Hypothalamus (tissue), 51 donors: ENCODE measurements around the gene LRRTM2.
A peak's percentile ranks its signal among the peaks of the same experiment; 100 is the strongest.
"Not testable (repeated sequence)": the region's sequence is repeated elsewhere in the genome, so short reads cannot be mapped to it uniquely, and the experiment has no call there.

ENCODE experiments used
- DNase-seq, 51 donors: peaks; one replicate each; lab custom pipeline; 2025; lab: John Stamatoyannopoulos, UW

LRRTM2 gene, protein sequence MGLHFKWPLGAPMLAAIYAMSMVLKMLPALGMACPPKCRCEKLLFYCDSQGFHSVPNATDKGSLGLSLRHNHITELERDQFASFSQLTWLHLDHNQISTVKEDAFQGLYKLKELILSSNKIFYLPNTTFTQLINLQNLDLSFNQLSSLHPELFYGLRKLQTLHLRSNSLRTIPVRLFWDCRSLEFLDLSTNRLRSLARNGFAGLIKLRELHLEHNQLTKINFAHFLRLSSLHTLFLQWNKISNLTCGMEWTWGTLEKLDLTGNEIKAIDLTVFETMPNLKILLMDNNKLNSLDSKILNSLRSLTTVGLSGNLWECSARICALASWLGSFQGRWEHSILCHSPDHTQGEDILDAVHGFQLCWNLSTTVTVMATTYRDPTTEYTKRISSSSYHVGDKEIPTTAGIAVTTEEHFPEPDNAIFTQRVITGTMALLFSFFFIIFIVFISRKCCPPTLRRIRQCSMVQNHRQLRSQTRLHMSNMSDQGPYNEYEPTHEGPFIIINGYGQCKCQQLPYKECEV

DNA sequence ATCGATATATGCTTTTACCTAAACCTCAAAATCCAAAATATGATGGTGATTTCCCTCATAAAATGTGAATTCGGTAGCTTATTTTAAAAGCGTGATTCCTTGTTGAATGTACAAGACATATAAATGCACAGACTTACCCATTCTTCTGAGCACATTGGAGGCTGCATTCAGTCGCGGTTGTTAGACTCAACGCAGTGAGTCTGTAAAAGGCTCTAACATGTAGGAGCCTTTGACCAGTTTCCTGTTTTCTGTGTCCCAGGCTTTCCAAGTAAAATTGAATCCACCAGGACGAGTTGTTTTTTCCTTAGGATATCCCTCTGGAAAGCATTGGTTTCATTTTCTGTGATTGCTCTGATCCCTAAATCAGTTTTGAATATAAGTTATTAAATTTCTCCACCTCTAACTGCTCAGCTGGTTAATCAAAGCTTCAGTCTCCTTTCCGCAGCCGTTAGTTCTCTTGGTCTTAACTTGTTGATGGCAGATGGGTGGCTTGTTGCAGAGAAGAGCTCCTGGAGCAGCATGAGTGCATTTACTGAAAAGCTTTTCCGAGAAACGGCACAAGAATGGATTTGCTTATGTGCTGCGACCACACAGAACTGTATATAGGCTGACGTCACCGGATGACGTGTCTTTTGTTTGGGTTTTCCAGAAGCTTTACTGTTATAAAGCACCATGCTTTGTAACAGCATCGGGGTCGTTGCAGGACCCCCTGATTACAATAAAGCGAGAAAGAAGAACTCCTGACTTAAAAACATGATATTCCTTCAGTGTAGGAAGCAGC lies at the start of gene LRRTM2:
Gene LRRTM2 (minus strand): TSS at position 565 of the 781 bp plus-strand sequence. CDS start 424 bp downstream, at position 141.
- DNase-seq = peak in 35 of 51 donors; percentile 10 to 89 (median 48)

DNA sequence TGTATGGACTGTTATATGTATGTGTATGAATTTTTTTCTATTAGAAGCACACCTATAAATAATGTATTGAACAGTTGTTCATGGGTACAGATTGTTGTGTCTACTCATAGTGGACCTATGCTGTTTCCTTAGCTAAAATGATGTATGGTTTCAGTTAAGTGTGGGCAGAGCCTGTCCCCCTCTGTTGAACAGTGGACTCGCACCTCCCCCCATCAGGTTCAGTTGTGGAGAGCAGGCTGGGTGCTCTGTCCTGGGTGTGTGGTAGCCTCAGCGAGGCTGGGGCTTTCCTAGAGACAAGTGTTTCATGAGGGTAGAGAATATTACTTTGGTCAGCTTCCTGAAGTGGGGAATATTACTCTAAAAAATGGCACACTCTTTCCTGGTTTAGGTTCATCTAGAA lies 47.4 kb upstream of the LRRTM2 start:
- DNase-seq = no peak

DNA sequence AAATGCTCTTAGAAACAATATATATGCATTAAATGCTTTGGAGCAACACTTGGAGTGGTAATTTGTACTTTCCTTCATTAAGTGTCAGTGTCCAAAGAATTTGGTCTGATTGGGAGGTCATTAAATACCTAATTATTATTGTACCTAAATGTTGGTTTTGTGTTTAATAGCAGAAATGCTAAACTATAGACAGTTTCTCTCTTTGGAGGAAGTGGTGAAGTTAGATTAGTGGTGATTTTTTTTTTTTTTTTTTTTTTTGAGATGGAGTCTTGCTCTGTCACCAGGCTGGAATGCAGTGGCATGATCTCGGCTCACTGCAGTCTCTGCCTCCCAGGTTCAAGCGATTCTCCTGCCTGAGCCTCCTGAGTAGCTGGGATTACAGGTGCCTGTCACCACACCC lies 46.2 kb upstream of the LRRTM2 start:
- not testable (repeated sequence) for DNase-seq

DNA sequence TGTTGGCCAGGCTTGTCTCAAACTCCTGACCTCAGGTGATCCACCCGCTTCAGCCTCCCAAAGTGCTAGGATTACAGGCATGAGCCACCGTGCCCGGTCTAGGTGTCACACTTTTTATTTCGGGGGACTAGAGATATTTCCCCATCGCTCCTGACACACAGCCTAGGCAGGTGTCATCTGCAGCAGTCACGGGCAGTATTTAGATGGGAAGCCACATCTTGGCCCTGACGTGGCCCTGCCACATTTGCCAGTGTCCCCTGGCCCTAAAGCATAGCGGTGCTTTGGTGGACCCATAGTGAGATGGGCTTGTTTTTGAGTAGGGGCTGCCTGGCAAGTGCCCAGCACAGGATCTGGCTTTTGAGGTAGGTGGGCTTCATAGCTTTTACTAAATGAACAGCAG lies 45.0 kb upstream of the LRRTM2 start:
- no peak for DNase-seq

DNA sequence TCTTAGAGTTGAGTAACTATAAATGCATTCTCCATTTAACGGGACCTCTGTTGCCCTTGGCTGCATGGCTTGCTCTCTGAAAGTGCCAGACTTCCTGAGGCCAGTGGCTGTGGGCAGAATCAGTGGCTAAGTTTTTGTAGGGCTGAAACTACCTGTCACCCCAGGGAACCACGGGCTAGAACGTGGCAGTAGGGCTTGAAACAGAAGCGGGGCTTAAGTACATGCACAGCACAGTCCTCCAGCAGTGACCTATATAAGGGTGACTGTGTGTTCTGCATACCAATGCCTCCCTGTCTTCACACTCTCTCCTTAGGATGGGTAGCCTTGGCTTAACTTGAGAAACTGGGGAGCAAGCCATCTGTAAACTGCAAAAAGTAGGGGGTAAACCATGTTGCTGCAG lies 43.6 kb upstream of the LRRTM2 start:
- no peak for DNase-seq

DNA sequence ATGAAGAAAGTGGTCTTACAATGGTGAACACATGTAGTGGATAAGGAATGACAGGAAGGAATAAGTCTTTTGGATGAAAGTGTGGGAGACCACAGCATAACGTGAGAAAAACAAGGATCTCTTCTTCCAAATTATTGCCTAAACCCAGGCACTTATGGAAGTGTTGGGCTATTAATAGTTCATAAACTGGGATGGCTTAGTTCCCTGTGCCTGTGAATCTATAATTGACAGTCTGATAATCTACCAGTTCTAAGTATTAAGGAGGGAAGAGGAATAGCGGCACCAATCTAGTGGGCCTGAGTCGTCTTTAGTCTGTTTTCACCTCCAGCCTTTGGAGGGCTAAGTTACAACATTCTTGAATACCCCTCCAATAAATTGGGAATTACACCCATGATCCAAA lies 39.2 kb upstream of the LRRTM2 start:
- no peak for DNase-seq

DNA sequence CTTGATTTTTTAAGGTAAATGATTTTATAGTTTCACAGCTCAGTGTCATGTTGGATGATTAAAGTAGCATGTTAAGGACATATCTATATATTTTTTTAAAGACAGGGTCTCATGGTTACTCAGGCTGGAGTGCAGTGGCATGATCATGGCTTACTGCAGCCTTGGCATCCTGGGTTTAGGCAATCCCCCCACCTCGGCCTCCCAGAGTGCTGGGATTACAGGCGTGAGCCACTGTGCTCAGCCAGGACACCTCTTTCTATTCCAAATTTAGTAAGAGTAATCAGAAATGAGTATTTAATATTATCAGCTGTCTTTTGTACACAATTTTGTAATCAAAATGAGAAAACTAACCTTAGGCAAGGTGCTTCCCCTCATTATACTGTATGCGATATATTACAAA lies 38.6 kb upstream of the LRRTM2 start:
- no peak for DNase-seq

DNA sequence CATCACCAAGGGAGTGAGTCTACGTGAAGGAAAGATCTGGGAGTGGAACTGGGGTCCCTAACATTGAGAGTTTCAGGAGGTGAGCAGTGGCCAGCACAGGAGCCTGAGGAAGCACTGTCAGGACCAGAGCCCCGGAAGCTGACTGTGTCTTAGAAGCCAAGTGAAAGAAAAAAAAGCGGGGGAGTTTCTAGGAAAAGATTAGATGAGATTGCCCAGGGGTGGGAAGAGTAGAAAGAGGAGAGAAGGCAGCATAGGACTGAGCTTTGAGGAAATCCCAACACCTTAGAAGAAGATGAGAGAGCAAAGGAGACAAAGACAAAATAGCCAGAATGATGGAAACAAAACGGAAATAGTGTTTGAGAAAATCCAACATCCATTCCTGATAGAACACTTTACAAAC lies 37.0 kb upstream of the LRRTM2 start:
- DNase-seq = no peak

DNA sequence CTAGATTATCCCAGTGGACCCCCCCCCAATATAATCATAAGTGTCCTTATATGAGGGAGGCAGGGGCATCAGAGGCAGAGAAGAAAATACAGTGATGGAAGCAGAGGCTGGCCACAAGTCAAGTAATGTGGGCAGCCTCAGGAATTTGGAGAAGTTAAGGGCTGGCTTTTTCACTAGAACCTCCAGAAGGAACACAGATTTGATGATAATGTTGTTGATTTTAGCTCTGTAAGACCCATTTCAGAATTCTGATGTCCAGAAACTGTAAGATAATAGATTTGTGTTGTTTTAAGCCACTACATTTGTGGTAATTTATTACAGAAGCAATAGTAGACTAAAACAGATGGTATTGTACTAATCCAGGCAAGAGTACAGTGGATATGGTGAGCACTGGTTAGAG lies 36.3 kb upstream of the LRRTM2 start:
- DNase-seq = no peak

DNA sequence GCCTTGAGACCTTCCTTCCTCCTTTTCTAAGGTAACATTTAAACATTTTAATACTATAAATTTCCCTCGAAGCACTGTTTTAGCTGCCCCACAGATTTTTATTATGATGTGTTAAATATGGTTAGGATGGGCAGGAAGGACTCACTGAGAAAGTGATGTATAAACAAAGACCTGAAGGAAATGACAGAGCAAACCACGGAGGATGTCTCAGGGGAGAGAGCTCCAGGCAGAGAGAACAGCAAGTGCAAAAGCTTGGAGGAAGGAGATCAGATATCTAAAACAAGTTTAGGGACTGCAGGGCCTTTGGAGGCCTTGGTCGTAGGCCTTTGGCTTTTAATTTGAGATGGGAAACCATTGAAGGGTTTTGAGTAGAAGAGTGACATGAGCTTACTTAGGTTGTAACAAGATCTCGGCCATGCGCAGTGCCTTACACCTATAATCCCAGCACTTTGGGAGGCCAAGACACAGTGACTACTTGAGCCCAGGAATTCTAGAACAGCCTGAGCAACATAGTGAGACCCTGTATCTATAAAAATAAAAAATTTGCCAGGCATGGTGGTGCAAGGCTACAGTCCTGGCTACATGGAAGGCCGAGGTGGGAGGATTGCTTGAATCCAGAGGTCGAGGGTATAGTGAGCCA lies 35.5 kb upstream of the LRRTM2 start:
- DNase-seq = no peak

DNA sequence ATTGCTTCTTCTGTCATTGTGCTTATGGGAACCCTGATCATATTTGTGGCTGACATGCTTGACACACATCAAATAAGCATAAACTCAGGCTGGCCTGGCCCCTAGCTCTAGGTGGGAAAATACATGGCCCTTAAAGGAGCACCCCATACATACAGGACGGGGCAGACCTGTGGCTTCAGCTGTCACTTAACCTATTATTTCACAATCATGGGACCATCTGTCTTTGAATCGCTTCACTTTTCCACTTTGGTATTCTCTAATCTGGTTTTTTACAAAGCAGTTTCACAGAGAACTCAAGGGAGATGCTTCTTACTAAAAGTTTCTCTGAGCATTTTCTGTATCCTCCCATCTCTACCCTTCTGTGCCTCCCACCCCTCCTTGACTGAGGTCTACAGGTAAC lies 34.6 kb upstream of the LRRTM2 start:
- DNase-seq = no peak

DNA sequence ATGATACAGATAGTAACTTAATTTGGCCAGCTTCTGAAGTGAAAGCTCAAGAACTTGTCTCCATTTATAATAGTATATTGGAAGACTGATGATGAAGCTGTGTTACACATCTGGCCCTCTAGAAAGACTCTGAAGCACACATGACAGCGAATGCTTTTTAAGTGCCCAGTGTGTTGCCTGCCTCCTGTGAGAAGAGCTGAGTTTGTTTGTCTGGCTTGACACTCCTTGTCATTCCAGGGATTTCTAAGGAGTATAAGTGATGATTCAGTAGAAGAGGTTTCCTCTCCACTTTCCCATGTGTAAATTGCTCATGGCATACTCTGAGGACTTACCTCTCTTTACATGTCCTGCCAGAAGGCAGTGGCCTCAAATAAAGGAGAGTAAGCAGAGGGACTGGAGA lies 30.4 kb upstream of the LRRTM2 start:
- DNase-seq = no peak

DNA sequence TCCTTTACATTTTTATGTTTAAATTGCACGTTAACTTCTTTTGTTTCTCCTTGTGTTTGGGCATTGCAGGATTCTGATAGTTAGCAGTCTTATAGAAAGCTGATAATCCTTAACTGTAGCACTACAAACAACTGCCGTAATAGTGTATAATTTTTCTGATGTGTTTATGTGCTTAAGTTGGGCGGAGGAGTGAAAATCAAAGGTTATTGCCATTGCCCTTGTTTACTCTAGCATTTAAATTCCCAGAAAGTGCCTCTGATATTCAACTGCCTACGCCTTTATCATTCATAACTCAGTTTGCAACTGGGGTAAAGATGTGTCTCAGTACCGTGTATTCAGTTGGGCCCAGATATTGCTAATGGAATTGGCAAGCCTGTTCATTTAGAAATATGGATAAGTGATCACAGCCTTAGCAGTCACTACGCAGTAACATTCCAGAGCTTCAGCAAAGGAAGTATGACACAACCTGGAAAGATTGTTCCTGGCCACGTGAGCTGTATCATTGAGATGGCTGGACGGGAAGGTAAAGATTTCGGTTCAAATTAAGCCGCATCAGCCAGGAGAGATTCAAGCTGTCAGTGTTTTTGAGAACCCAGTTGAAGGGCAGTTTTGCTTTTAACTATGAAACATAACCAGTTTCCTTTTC lies 28.1 kb upstream of the LRRTM2 start:
- DNase-seq = no peak

DNA sequence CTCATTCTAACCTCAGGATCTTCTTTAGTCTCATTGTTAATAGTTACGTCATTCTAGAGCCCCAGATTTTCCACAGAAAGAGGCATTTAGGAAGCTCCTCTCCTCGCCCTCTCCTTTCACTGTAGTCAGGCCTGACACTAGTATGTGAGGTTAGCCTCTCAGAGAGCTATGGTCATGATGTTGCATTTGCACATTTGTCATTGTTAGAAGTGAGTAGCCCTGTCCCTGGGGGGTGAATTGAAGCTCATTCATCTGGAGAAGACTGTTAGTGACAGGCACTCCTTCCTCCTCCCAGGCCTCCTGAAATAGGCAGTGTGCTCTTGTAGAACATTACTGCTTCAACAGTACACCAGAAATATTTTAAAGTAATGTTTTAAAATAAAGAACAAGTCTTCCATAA lies 26.6 kb upstream of the LRRTM2 start:
- peak in 8 of 51 donors; percentile 5 to 30 (median 14) for DNase-seq

DNA sequence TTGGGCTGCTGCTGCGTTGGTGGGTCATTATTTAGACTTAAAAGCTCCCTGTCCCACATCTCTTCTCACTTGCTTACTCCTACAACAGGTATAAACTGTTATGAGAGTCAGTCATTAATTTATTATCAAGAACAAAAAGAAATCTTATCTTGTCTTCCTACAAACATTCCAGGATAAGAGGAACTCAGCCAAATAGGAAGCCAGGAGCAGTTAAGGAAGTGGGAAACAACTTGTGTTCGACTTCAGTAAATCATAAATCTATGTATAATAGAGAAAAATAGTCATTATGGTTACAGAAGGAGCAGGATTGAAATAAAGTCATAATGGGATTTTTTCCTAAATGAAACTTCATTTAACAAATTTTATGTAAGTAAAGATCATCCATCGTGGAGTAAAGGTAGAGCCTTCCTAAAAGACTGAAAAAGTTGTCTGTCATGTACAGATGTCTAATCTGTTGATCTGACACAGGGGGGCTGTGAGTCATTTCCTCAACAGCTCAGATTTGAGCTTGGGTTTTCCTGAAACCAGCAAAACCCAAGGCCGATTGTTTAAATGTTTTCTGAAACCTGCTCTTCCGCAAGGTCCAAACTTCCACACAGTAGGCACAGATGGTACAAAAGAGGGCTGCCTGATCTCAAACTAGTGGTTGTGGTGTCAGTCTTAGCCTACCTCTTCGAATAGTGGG lies 25.3 kb upstream of the LRRTM2 start:
- no peak for DNase-seq

DNA sequence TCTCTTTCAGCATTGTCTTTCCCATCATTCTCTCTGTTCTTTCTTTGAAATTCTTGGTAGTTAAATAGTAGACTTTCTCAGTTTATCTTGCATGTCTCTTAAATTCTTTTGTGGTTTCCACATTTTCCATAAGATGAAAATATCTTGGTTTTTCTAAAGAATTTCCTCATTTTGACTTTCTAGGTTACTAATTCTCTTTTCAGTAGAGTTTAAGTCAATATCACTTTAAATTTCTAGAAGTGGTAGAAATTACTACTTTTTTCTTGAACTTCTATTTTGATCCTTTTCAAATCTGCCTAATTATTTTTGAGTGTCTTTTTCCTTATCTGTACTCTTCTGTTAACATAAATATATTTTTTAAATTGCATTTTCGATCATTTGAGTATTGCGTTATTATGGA lies 23.6 kb upstream of the LRRTM2 start:
- no peak for DNase-seq

DNA sequence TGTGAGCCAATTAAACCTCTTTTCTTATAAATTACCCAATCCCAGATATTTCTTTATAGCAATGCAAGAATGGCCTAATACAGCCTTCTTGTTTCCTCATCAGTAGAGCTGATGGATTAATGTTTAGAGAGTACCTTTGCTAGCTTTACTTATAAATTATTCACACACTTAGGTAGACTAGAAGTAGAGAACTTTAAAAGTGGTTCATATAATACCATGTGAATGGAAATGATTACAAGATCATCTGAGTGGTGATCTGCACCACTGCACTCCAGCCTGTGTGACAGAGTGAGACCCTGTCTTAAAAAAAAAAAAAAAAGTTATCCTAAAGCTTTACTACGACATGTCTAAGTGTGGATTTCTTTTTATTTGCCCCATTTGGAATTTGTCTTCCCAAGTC lies 23.2 kb upstream of the LRRTM2 start:
- no peak for DNase-seq

DNA sequence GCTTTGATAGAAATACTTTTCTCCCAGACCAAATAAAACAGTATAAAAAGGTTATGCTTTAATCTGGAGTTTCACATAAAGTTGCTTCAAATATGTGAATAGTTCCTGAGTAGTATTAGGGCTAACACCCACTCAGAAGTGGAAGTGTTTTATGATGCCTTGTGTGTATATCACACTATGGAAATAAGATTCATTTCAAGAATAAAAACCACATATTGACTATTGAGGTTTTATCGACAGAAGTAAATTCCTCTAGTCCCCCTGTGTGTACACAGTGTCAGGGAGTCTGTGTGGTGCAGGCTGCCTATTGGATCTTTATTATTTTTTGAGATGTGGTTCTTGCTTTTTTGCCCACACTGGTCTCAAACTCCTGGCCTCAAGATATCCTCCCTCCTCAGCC lies 20.8 kb upstream of the LRRTM2 start:
- DNase-seq = no peak

DNA sequence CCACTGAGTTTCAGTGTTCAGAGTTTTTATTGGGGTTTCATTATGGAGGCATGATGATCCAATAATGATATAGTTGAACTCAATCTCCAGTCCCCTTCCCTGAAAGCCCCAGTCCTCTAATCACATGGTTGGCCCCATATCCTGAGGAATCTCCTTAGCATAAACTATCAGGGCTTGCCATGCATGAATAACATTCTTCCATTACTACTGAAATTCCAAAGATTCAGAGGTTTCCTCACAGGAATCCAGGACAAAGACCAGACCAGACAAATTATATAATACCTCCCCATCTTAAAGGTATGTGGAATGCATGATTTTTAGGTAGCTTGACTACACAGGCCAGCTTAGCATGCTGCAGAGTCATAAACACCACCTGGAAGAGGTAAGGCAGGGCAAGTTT lies 15.5 kb upstream of the LRRTM2 start:
- DNase-seq = no peak

DNA sequence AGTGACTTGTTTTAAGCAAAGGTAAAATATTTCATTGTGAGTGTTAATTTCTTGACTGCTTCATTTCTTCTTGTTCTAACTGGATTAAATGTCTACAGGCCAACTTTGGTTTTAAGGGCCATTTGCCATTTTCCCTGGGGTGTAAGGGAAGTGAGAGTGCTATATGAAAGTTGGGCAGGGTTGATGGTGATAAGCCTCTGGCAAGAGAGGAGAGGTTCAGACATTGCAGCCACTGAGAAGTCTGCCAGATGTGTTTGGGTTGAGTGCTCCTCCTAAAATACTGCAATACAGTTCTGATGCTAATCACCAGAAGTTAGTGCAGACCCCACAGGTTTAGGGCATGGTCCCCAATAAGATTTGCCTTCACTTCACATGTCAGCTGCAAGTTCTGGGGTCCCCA lies 14.9 kb upstream of the LRRTM2 start:
- no peak for DNase-seq
